Measurements from ENCODE around the gene CYP4F2.
"Not testable (repeated sequence)": the region's sequence is repeated elsewhere in the genome, so short reads cannot be mapped to it uniquely, and the experiment has no call there.

Gene CYP4F2

GRCh38 chr19:15838351-15838750, 59.5 kb downstream of the CYP4F2 start:
- H3K4me3 ChIP-seq (ENCODE audit: low read depth in 1 of 2, low read length in 2 of 2) = no peak overlapping the region
- no peaks in the 10 kb centered on the region for H3K79me2 ChIP-seq (ENCODE audit: insufficient read depth, low read length)
- H3K27ac ChIP-seq (ENCODE audit: low read length) = no peak overlapping the region
- no peaks in the 10 kb centered on the region; the same call in 1 of the 2 replicates for H3K36me3 ChIP-seq (ENCODE audit: insufficient read depth, low read length)
- 0 out of 2 replicates have a peak overlapping the region, but pooled peaks have one; percentile 25 for H2AFZ ChIP-seq (ENCODE audit: low read depth, low read length)
- no peaks in the 10 kb centered on the region for H4K20me1 ChIP-seq (ENCODE audit: insufficient read depth, low read length)
- no peaks in the 10 kb centered on the region for H3K27me3 ChIP-seq (ENCODE audit: insufficient read depth, low read length, poor library complexity)
- H3K9me3 ChIP-seq (ENCODE audit: insufficient read depth, low read length, severe bottlenecking) = no peaks in the 10 kb centered on the region
- peak overlapping the region; percentile 84; the same call in 1 of the 2 replicates for H3K4me2 ChIP-seq (ENCODE audit: insufficient read depth, low read length)
- DNase-seq = no peak
- peaks cover 27% of the 10 kb centered on the region for H3K4me1 ChIP-seq (ENCODE audit: insufficient read depth, low read length)
- no peak for ATAC-seq (ENCODE audit: insufficient read depth, low read depth)
- TF ChIP-seq EZH2 (IDR thresholded peaks at IDR 0.05; ENCODE audit: borderline replicate concordance, low read depth, low read length, severe bottlenecking) (no peak), CTCF (IDR thresholded peaks at IDR 0.05; ENCODE audit: borderline replicate concordance, extremely low read depth, low read length, poor library complexity, severe bottlenecking) (no peak)
- H3K9ac ChIP-seq (ENCODE audit: low read depth, low read length) = no peak overlapping the region

GRCh38 chr19:15837221-15837731, 60.6 kb downstream of the CYP4F2 start:
- no peak for TF ChIP-seq CTCF (IDR thresholded peaks at IDR 0.05; ENCODE audit: borderline replicate concordance, extremely low read depth, low read length, poor library complexity, severe bottlenecking)
- no peak for TF ChIP-seq EZH2 (IDR thresholded peaks at IDR 0.05; ENCODE audit: borderline replicate concordance, low read depth, low read length, severe bottlenecking)
- peak overlapping the region; percentile 81 for H2AFZ ChIP-seq (ENCODE audit: low read depth, low read length)

DNA sequence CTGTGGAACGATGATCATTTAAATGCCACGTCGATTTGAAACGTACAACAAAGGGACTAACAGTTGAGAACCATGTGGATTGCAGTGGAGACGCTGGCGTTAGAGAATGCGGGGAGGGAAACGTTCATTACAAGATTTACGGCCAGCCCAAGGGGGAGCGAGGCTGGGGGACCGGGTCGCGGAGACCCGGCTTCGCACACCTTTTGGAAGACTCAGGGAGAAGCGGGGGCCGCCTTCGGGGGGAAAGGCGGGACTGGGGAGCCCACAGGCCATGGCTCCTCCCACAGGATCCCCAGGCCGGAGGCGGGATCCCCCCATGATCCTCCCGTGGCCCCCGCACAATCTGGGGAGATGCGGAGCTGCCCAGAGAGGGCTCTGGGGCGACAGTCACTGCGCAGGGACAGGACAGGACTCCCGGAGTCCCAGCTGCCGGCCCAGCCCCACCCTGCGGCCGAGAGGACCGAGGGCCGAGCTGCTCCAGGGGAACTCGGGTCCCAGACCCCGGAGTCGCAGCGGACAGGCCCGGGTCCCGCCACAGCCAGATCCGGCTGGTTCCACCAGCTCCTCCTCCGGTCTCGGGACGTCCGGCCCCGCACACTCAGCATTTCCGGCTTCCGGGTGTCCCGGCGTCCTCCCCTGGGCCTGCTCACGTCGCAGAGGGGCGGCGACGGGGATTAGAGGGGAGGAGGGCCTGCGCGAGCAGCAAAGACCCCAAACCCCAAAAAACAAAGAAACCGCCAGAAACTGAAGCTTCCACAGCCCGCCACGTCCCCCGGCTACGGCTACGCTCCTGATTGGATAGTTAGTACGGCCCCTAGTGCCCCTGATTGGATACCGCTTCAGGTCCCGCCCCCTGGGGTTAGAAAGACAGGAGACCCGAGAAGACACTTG, 61.3 kb downstream of the CYP4F2 start:
- no peaks in the 10 kb centered on the region for H3K9me3 ChIP-seq (ENCODE audit: insufficient read depth, low read length, severe bottlenecking)
- H3K4me2 ChIP-seq (ENCODE audit: insufficient read depth, low read length) = peak overlapping the region; percentile 84
- peak; percentile 95 for ATAC-seq (ENCODE audit: insufficient read depth, low read depth)

More at GRCh38 chr19:15837221-15837731, 60.6 kb downstream of the CYP4F2 start:
- no peak for DNase-seq
- no peaks in the 10 kb centered on the region for H3K79me2 ChIP-seq (ENCODE audit: insufficient read depth, low read length)
- H3K9me3 ChIP-seq (ENCODE audit: insufficient read depth, low read length, severe bottlenecking) = no peaks in the 10 kb centered on the region
- no peaks in the 10 kb centered on the region for H3K27me3 ChIP-seq (ENCODE audit: insufficient read depth, low read length, poor library complexity)
- H3K36me3 ChIP-seq (ENCODE audit: insufficient read depth, low read length) = no peaks in the 10 kb centered on the region; the same call in 1 of the 2 replicates
- peak overlapping the region; percentile 98 for H3K9ac ChIP-seq (ENCODE audit: low read depth, low read length)
- H3K4me3 ChIP-seq (ENCODE audit: low read depth in 1 of 2, low read length in 2 of 2) = peak overlapping the region; percentile 32 to 80; a peak in 3 of 4 replicates
- H3K27ac ChIP-seq (ENCODE audit: low read length) = peak overlapping the region; percentile 97
- no peak for ATAC-seq (ENCODE audit: insufficient read depth, low read depth)
- H3K4me1 ChIP-seq (ENCODE audit: insufficient read depth, low read length) = peaks cover 22% of the 10 kb centered on the region
- peak overlapping the region; percentile 84 for H3K4me2 ChIP-seq (ENCODE audit: insufficient read depth, low read length)
- H4K20me1 ChIP-seq (ENCODE audit: insufficient read depth, low read length) = no peaks in the 10 kb centered on the region

DNA sequence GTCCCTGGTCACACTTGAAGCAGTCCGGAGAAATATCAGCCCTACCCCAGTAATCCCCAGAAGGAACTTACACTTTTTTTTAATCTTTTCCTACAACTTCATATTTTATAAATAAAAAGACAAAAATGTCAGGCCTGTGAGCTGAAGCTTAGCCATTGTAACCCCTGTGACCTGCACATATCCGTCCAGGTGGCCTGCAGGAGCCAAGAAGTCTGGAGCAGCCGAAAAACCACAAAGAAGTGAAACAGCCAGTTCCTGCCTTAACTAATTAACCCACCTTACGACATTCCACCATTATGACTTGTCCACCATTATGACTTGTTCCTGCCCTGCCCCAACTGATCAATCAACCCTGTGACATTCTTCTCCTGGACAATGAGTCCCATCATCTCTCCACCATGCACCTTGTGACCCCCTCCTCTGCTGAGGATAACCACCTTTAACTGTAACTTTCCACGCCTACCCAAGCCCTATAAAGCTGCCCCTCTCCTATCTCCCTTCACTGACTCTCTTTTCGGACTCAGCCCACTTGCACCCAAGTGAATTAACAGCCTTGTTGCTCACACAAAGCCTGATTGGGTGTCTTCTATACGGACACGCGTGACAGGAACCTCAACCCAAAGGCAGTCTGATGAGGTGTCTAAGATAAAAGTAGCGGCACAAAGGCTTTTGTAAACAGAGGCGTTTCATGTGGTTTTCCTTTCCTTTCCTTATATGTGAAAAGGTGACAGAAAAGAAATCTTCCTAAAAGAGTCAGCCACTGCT, 62.1 kb downstream of the CYP4F2 start:
- not testable (repeated sequence) for H4K20me1 ChIP-seq (ENCODE audit: insufficient read depth, low read length); H3K9me3 ChIP-seq (ENCODE audit: insufficient read depth, low read length, severe bottlenecking); H3K27me3 ChIP-seq (ENCODE audit: insufficient read depth, low read length, poor library complexity); H3K36me3 ChIP-seq (ENCODE audit: insufficient read depth, low read length); H3K79me2 ChIP-seq (ENCODE audit: insufficient read depth, low read length)
- Histone ChIP-seq H3K4me2 (ENCODE audit: insufficient read depth, low read length) (peak overlapping the region; percentile 84), H3K4me3 (ENCODE audit: low read depth in 1 of 2, low read length in 2 of 2) (peak overlapping the region; percentile 55 to 80), H3K4me1 (ENCODE audit: insufficient read depth, low read length) (peaks cover 22% of the 10 kb centered on the region), H2AFZ (ENCODE audit: low read depth, low read length) (peak overlapping the region; percentile 87), H3K27ac (ENCODE audit: low read length) (peak overlapping the region; percentile 97), H3K9ac (ENCODE audit: low read depth, low read length) (peak overlapping the region; percentile 98)
- ATAC-seq (ENCODE audit: insufficient read depth, low read depth) (peak; percentile 31), DNase-seq (peak; percentile 66)

More for the DNA sequence above, 61.3 kb downstream of the CYP4F2 start:
- H3K27ac ChIP-seq (ENCODE audit: low read length) = peak overlapping the region; percentile 97
- H3K9ac ChIP-seq (ENCODE audit: low read depth, low read length) = peak overlapping the region; percentile 98
- H3K27me3 ChIP-seq (ENCODE audit: insufficient read depth, low read length, poor library complexity) = no peaks in the 10 kb centered on the region
- TF ChIP-seq EZH2 (IDR thresholded peaks at IDR 0.05; ENCODE audit: borderline replicate concordance, low read depth, low read length, severe bottlenecking) (no peak), CTCF (IDR thresholded peaks at IDR 0.05; ENCODE audit: borderline replicate concordance, extremely low read depth, low read length, poor library complexity, severe bottlenecking) (no peak)
- no peaks in the 10 kb centered on the region for H3K79me2 ChIP-seq (ENCODE audit: insufficient read depth, low read length)
- H3K36me3 ChIP-seq (ENCODE audit: insufficient read depth, low read length) = no peaks in the 10 kb centered on the region; the same call in 1 of the 2 replicates
- peak overlapping the region; percentile 55 to 80 for H3K4me3 ChIP-seq (ENCODE audit: low read depth in 1 of 2, low read length in 2 of 2)
- peaks cover 22% of the 10 kb centered on the region for H3K4me1 ChIP-seq (ENCODE audit: insufficient read depth, low read length)
- no peaks in the 10 kb centered on the region for H4K20me1 ChIP-seq (ENCODE audit: insufficient read depth, low read length)
- DNase-seq = peak; percentile 99
- peak overlapping the region; percentile 87 for H2AFZ ChIP-seq (ENCODE audit: low read depth, low read length)

- not testable (repeated sequence) for H3K4me3 ChIP-seq (ENCODE audit: low read depth in 1 of 2, low read length in 2 of 2); H3K27me3 ChIP-seq (ENCODE audit: insufficient read depth, low read length, poor library complexity); H3K79me2 ChIP-seq (ENCODE audit: insufficient read depth, low read length); H3K9me3 ChIP-seq (ENCODE audit: insufficient read depth, low read length, severe bottlenecking); DNase-seq; H2AFZ ChIP-seq (ENCODE audit: low read depth, low read length); H3K9ac ChIP-seq (ENCODE audit: low read depth, low read length); H3K36me3 ChIP-seq (ENCODE audit: insufficient read depth, low read length); ATAC-seq (ENCODE audit: insufficient read depth, low read depth); H3K27ac ChIP-seq (ENCODE audit: low read length); H3K4me2 ChIP-seq (ENCODE audit: insufficient read depth, low read length); H4K20me1 ChIP-seq (ENCODE audit: insufficient read depth, low read length)
- peaks cover 22% of the 10 kb centered on the region for H3K4me1 ChIP-seq (ENCODE audit: insufficient read depth, low read length)
Observed at GRCh38 chr19:15834232-15834631, 63.6 kb downstream of the CYP4F2 start.

Data from DND-41 (cell line).